GM18507 (cell line): ENCODE measurements around the gene ALDH9A1.
"Not testable (repeated sequence)": the region's sequence is repeated elsewhere in the genome, so short reads cannot be mapped to it uniquely, and the experiment has no call there.

ENCODE experiments used
- DNase-seq: peaks from one replicate; pipeline ENCODE4 v3.0.0; 2011; ENCODE audit warnings: low read depth; ENCODE audit not compliant: insufficient read length; ENCODE audit errors: extremely low spot score
- FAIRE-seq: peaks from 2 replicates; lab custom pipeline; 2011; peaks lifted over from hg19 to GRCh38; lab: Jason Lieb, UNC

The ALDH9A1 gene

GRCh38 chr1:165697881-165698760 lies at the start of gene ALDH9A1:
Gene ALDH9A1 (minus strand): TSS chr1:165698562. CDS start chr1:165698558, 4 bp downstream.
- FAIRE-seq (peak; percentile 90), DNase-seq (peak; percentile 81)

- FAIRE-seq (no peak), DNase-seq (no peak)
Measured at GRCh38 chr1:165747632-165748447, 49.5 kb upstream of the ALDH9A1 start.

DNA sequence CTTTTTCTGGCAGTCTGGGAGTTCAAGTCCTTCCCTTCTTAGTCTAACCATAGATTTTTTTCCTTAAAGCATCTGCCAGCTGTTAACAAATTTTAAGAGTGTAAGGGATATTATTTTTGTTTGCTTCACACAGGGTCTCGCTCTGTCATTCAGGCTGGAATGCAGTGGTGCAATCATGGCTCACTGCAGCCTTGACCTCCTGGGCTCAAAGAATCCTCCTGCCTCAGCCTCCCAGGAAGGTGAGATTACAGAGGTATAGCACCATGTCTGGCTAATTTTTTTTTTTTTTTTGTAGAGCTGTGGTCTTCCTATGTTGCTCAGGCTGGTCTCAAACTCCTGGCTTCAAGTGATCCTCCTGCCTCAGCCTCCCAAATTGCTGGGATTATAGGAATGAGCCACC lies 46.6 kb upstream of the ALDH9A1 start:
- FAIRE-seq, DNase-seq: not testable (repeated sequence)

DNA sequence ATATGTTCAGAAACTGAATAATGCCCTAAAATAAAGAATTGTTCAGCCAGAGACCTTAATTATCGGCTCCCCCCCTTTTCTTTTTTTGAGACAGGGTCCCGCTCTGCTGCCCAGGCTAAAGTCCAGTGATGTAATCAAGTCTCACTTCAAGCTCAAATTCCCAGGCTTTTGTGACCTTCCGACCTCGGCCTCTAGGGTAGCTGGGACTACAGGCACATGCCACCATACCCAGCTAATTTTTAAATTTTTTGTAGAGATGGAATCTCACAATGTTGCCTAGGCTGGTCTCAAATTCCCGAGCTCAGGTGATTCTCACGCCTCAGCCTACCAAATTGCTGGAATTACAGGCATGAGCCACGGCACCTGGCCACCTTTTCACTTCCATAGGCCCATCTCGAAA lies 43.8 kb upstream of the ALDH9A1 start:
- no peak for FAIRE-seq
- no peak for DNase-seq

- FAIRE-seq (peak; percentile 82), DNase-seq (no peak)
Measured at GRCh38 chr1:165738794-165739193, 40.4 kb upstream of the ALDH9A1 start.

- no peak for DNase-seq
- no peak for FAIRE-seq
Measured at GRCh38 chr1:165737196-165737595, 38.8 kb upstream of the ALDH9A1 start.

DNA sequence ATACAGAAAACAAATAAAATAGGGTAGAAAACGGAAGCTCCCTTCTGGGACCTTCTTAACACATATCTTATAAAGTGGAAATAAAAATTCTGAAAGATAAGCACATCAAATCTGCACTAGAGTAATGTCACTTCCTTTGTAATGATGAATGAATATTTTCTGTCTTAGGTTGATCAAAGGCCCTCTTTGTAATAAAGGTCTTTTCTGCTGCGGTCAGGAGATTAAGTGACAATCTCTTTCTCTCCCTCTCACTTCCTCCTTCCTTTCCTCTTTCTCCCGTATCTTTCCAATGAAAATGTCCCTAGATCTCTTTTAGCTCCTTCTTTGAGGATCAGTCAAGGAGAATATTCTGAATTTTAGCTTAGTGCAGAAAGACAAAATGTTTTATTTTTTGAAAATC lies 36.5 kb upstream of the ALDH9A1 start:
- DNase-seq (no peak), FAIRE-seq (no peak)

DNA sequence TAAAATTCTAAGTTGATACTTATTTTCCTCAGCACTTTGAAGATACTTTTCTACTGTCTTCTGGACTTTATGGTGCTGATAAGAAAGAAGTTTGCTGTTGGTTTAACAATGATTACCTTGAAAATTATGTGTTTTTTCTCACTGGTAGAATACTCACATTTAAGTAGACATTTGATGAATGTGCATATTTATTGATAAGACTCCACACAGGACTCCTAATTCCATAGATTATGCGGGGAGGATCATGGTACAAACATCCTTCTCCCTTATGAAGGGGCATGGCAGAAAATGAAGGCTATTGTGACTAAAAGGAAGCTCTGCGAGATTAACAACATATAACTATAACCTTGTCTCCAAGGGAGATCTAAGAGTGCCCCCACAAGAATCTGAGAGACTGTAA lies 28.5 kb upstream of the ALDH9A1 start:
- no peak for FAIRE-seq

GRCh38 chr1:165726169-165726568 lies 27.8 kb upstream of the ALDH9A1 start:
- FAIRE-seq: peak; percentile 5
- no peak for DNase-seq

More for the DNA sequence above, 28.5 kb upstream of the ALDH9A1 start:
- DNase-seq: no peak

- DNase-seq: peak; percentile 14
- FAIRE-seq: peak; percentile 77
Measured at GRCh38 chr1:165717918-165718515, 19.7 kb upstream of the ALDH9A1 start.

DNA sequence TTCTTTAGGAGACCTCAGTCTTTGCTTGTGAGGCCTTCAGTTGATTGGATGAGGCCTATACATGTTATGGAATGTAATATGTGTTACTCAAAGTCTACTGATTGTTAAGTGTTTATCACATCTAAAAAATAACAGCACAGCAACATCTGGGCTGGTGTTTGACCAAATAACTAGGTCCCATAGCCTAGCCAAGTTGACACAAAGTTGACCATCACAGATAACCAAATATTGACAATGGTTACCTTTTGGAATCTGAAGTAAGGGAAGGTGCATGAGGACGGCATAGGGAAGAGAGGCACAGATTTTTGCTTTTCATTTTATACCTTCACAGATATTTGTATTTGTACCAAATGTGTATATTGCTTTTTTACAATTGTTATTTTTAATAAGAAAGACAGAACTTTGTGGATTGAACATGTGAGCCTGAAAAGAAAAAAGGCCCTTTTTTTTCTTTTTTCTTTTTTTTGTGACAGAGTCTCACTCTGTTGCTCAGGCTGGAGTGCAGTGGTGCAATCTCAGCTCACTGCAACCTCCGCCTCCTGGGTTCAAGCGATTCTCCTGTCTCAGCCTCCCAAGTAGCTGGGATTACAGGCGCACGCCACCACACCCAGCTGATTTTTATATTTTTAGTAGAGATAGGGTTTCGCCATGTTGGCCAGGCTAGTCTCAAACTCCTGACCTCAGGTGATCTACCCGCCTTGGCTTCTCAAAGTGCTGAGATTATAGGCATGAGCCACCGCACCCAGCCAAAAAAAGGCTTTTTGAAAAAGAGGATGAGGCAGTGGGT lies 18.1 kb upstream of the ALDH9A1 start:
- not testable (repeated sequence) for FAIRE-seq, DNase-seq

- DNase-seq (no peak), FAIRE-seq (no peak)
Measured at GRCh38 chr1:165712764-165713163, 14.4 kb upstream of the ALDH9A1 start.

DNA sequence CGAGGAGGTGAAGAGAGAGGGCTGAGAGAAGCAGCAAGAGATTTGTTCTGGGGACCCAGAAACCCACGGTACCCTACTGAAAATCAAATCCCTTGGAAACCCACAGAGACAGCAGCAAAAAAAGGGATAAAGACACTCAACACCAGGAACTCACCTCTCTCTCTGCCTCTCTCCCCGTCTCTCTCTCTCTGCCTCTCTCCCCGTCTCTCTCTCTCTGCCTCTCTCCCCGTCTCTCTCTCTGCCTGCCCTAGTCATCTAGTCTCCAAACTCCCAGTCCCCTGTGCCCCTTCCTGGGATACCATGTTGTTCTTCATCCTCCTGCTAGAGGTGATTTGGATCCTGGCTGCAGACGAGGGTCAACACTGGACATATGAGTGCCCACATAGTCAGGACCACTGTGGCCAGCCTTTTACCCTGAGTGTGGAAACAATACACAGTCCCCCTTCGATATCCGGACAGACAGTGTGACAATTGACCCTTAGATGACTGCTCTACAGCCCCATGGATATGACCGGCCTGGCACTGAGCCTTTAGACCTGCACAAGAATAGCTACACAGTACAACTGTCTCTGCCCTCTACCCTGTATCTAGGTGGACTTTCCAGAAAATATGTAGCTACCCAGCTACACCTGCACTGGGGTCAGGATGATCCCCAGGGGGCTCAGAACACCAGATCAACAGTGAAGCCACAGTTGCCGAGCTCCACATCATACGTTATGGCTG lies 9.8 kb upstream of the ALDH9A1 start:
- FAIRE-seq (no peak), DNase-seq (no peak)

DNA sequence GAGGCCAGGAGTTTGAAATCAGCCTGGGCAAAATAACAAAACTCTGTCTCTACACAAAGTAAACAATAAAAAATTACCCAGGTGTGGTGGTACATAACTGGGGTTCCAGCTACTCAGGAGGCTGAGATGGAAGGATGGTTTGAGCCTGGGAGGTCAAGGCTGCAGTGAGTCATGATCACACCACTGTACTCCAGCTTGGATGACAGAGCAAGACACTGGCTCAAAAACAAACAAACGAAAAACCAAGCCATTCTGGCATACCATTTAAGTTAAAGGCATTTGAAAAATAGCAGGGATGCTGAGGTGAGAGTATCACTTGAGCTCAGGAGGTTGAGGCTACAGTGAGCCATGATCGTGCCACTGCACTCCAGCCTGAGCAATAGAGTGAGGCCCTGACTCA lies 5.3 kb upstream of the ALDH9A1 start:
- DNase-seq: no peak
- FAIRE-seq: no peak

GRCh38 chr1:165701922-165702321 lies 3.6 kb upstream of the ALDH9A1 start:
- DNase-seq, FAIRE-seq: not testable (repeated sequence)

DNA sequence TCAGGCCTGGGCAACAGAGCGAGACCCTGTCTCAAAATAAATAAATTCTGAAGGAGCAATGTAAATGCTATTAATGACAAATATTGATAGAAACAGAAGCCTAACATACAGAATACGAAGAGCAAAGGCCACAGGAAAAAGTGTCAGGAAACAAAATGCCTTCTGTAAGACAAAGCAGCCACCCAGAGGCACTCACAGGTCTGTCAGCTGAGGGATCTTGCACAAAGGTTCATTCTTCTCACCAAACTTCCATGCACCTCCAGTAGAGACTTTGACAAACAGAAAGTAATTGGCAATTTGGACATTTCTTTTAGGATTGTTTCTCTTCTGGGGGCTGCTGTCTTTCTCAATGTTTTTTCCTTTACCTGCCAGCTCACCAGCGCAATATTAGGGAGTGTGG lies 1.2 kb upstream of the ALDH9A1 start:
- FAIRE-seq: no peak
- no peak for DNase-seq

GRCh38 chr1:165698761-165699052 lies 345 bp upstream of the ALDH9A1 start:
- FAIRE-seq: no peak
- no peak for DNase-seq

DNA sequence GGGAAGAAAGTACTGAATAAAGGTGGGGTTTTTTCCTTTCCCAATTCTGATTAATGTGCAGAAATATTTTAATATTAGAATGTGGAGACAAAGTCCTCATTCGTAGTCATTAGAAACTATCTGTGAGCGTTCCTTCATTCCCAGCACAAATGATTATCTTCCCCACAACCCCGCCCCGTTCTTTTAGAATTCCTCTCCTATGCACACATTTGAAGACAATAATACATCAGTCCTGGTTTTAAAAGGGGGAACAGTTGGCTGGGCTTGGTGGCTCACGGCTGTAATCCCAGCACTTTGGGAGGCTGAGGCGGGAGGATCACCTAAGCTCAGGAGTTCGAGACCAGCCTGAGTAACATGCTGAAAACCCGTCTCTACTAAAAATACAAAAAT lies 876 bp downstream of the ALDH9A1 start:
- FAIRE-seq (no peak), DNase-seq (no peak)

- DNase-seq: no peak
Measured at GRCh38 chr1:165696625-165697100, 1.7 kb downstream of the ALDH9A1 start.

More at GRCh38 chr1:165696625-165697100, 1.7 kb downstream of the ALDH9A1 start:
- FAIRE-seq: no peak
